Stomach (tissue), 4 donors: Measurements from ENCODE around the gene PGA3.
"Not testable (repeated sequence)": the region's sequence is repeated elsewhere in the genome, so short reads cannot be mapped to it uniquely, and the experiment has no call there.

Experiments
- CTCF ChIP-seq, 7 experiments: fragments of 450-650 bp in 4 of 7; fragments of 200-600 bp in 3 of 7; sonication (generic) in 3 of 7; IDR thresholded peaks; one replicate each; pipeline ENCODE4 v1.5.1; 2016 to 2019; ENCODE audit warnings: antibody characterized with exemption in 7 of 7, control low read depth in 2 of 7, mild to moderate bottlenecking in 1 of 7
- EP300 ChIP-seq: sonication (generic); formaldehyde crosslinking; IDR thresholded peaks from one replicate; pipeline ENCODE4 v1.6.1; 2017; ENCODE audit warnings: antibody characterized with exemption
- POLR2A ChIP-seq, 4 donors: fragments of 450-650 bp; IDR thresholded peaks; one replicate each; pipeline ENCODE4 v1.6.1; 2016; ENCODE audit warnings: antibody characterized with exemption in 4 of 4, control low read depth in 2 of 4, mild to moderate bottlenecking in 1 of 4, moderate library complexity in 1 of 4
- POLR2AphosphoS5 ChIP-seq, 3 donors: sonication (generic); formaldehyde crosslinking; IDR thresholded peaks; one replicate each; pipeline ENCODE4 v1.6.1; 2016; ENCODE audit warnings: antibody characterized with exemption in 3 of 3

- not testable (repeated sequence) for TF ChIP-seq CTCF (IDR thresholded peaks at IDR 0.05); POLR2A (IDR thresholded peaks at IDR 0.05); EP300; POLR2AphosphoS5 (IDR thresholded peaks at IDR 0.05)
These were observed 37.0 kb downstream of the PGA3 start for GRCh38 chr11:61240288-61240687.
